NCI-H524 (cell line): ENCODE measurements around the gene RASGRP1.
A peak's percentile ranks its signal among the peaks of the same experiment; 100 is the strongest.

Experiments
- DNase-seq, 2 experiments: peaks; one replicate each; lab custom pipeline; 2025; lab: John Stamatoyannopoulos, UW

The RASGRP1 gene

DNA sequence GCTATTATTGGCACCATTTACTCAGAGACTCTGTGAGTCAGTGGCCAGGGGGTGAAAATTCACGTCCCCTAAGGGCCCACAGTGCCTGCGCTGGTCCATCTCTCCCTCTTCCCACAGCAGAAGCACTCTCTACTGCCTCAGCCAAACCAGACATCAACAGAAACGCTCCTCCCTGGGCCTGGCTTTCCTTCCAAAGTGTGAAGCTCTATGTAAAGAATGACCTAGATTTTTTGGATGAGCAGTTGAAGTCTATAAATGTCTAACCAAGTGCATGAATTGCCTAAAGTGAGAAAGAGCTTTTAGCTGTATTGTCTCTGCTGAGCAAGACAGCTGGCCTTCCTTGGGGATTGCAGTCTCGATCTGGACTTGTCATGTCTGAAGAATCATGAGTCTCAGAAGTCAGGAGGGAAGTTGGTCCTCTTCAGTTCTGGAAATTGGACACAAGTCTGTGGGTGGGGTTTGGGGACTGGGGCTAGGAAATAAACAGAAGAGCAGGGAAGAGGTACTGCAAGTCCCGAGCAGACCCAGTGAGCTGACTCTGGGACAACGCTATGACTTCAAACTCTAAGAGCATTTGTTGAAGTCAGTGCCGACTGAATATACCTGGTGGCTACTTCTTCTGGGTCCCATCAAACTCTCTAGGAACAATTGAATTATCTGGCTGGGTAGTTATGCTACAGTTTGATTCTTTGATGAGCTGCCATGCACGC is 29.0 kb downstream of the RASGRP1 start:
- DNase-seq, result no peak

DNA sequence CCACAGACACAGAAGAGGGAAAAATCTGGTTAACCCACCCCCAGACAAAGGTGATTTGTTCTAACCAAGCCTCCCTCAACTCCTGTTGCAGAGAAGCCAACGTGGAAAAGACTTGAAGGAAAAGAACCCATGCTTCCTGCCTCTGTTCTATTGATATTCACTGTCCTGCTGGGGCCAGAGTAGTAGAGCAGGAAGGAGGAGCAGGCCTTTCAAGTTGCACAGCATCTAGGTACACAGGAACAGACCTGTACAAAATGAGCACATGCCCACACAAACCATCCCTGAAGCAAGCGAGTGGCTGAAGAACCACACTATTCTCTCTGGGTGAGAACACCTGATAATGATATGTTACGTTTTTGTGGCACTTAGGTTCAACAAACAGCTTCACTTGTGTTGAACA is 29.9 kb downstream of the RASGRP1 start:
- no peak for DNase-seq

DNA sequence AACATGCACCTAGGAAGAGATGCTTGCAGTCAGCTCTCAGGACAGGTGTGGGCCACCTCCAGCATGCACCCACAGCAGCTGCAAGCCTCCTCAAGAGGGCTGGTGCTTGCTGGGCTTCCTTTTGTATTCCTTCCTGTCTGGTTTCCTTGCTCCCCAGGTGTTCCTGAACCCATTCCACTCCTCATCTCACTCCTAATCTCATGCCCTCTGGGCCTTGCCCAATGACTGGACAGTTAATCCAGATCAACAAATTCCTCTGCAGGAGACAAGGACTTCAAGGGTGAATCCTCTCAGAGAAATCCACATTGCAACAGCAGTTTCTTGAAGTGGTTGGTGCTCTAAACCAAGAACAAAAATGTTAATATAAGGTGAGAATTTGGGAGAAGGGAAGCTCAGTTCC is 30.7 kb downstream of the RASGRP1 start:
- DNase-seq, result no peak

DNA sequence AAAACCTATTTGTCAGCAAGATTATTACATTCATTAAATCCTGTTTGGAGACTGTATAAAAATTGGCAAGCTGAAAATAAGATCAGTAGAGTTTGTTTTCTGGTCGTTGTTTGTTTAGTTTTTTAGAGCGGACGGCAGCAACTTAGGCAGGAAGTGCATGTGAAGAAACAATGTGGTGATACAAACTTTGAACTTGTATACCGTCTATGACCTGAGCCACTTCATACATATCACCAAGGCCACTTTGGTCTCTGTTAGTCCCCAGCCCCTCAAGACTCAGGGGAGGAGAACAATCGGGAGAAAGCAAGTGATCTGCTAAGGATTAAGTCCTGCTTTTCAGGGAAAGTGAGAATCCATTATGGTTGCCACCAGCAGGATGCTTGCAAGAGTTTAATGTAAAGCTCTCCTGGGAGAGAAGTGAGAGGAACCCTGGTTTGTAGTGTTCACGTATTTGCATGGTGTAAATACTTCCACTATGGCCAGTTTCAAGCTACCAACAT is 31.1 kb downstream of the RASGRP1 start:
- DNase-seq, result no peak

GRCh38 chr15:38532728-38533127 is 31.9 kb downstream of the RASGRP1 start:
- DNase-seq, result no peak

DNA sequence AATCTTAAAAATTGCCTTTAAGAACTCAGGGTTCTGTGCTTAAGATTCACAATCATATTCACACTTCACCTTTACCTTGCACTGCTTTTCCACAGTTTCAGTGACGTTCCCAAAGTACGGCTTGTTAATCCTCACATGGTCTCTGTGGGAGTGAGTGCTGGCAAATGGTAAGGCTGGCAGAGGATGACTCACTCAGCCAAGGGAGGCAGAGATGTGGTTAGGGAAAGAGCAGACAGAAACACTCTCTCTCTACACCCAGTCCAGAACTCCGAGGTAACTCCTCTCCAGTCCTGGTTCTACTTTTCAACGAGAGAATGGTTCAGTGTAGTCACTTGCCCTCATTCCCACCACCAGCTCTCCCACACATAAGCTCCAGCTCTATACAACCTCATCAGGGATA is 33.1 kb downstream of the RASGRP1 start:
- DNase-seq, result no peak

DNA sequence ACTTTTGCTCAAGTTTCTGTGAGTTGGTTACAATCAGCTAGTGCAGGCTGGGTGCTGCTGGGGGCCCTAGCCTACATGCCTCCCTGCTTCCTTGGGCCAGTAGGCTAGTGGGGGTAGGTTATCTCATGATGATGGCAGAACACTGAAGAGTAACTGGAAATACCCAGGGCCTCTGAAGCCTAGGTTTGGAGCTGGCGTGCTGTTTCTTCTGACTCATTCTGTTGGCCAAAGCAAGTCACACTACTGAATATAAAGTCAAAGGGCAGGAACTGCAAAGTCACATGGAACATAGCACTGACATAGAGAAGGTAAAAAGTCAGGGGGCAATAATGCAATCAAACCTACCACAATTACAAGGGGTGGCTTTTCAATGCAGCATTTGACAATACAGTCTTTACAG is 34.5 kb downstream of the RASGRP1 start:
- DNase-seq, result no peak

- DNase-seq, result no peak
These were observed 36.3 kb downstream of the RASGRP1 start for GRCh38 chr15:38528294-38528693.

DNA sequence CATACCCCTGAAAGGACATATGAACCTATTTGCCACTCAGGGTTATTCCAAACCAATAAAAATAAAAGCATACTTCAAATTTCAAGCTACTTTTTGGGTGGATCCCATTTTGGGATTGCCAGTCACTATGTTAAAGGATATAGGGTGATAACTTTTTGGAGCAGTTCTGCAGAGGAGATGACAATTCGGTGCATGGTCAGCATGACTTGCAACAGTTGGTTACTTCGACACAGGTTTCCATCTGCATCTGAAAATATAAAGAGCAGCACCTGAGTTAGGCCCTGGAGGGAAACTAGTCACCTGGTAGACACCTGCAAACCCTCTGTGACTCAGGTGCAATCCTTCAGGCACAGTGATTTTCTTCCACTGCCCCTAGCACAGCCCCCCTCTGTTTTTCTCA is 38.5 kb downstream of the RASGRP1 start:
- DNase-seq, result no peak

- DNase-seq, result no peak
These were observed 39.1 kb downstream of the RASGRP1 start for GRCh38 chr15:38525489-38525888.

- DNase-seq, result no peak
These were observed 40.5 kb downstream of the RASGRP1 start for GRCh38 chr15:38524156-38524555.

- no peak for DNase-seq
These were observed 41.7 kb downstream of the RASGRP1 start for GRCh38 chr15:38522922-38523321.

DNA sequence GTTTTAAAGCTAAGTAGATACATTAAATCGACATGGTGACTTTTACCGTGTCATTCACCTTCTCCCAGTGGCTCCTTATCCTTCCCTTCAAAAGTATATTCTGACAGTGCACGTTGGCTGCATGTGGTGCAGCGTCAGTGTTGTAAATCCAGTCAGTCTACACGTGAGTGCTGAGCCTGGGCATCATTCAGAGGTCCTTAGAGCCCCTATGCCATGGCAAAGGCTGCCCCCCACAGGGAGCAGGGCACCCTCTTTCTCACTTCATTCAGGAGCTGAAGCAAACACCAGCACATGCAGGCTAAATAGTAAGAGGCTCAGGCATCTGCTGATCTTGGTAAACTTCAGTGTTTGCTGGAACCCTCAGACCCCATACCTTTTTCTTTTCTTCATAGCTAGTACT is 43.3 kb downstream of the RASGRP1 start:
- peak in 1 of 2 experiments; percentile 21 for DNase-seq

- DNase-seq, result no peak
These were observed 44.6 kb downstream of the RASGRP1 start for GRCh38 chr15:38520035-38520434.

- no peak for DNase-seq
These were observed 46.5 kb downstream of the RASGRP1 start for GRCh38 chr15:38518084-38518483.

DNA sequence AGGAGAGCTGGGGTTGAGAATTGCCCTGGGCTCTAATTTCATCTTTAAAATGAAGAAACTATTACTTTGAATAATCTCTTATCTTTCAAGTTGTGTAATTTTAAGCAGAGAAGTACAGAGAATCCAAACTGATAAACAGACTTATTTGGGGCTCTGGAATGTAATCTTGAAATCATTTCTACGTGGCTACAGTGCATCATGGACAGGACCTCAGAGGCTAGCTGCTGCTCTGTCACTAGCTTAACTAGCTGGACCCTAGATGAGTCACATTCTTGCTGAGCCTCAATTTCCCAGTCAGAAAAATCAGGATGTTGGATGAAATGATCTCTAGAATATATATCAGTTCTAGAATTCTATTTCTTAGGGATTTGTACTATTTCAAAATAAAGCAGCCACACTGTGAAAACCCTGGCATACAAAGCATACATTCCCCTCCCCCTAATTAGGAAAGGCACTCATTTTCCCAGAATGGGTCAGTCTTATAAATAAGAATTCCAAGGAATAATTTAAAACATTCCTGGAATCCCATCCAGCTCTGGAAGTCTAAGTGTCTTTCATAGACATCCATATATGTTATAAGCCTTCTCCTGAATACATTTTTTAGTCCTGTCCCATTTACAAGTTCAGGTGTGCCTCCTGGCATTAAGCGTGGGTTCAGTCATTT is 47.2 kb downstream of the RASGRP1 start:
- DNase-seq, result no peak

DNA sequence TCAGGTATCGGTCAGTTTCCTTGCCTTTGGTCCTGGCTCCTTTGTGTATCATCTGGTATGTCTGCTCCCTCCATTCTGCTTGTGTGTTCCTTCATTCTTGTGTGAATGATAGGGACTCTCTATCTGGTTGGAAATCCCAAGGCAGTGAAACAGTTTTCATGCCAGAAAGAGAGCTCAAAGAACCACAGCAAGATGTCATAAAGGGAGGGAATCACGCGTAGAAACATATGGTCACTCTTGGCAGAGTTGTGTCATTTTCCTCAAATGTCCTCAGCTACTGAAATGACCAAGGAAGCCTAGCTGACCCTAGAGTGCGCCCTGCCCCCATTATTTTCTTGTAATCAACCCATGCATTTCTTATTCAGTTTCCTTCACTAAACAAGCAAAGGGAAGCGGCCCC is 48.0 kb downstream of the RASGRP1 start:
- DNase-seq, result no peak

- no peak for DNase-seq
These were observed 50.0 kb downstream of the RASGRP1 start for GRCh38 chr15:38514601-38515000.

DNA sequence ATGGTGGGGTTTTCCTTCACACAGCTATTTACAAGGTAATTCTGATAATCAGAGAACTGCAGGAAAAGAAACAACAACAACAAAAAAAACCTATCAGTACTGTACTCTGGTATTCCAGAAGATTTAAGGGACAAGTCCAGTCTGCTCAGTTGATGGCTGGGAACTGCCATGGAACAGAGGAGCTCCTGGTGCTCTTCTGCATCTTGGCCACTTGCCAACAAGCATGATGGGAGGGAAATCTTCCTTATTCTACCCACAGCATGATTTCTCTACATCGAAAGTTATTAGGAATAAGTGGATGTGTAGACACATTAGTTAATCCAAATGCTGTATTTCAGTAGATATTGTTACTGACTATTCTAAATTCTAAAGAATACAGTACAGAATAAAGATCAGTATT is 51.7 kb downstream of the RASGRP1 start:
- no peak for DNase-seq

DNA sequence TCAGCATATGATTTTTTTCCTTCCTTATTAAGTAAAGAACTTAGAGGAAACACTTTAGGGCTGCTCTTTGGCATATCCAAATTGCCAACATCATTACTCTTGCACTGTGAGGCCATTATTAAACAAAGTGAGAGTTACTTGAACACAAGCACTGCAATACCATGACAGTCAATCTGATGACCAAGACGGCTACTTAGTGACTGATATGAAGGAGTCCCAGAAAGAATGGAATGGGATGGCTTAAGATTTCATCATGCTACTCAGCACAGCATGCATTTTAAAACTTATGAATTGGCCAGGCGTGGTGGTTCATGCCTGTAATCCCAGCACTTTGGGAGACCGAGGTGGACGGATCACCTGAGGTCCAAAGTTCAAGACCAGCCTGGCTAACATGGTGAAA is 55.5 kb downstream of the RASGRP1 start:
- no peak for DNase-seq

- DNase-seq, result no peak
These were observed 56.0 kb downstream of the RASGRP1 start for GRCh38 chr15:38508647-38509046.

DNA sequence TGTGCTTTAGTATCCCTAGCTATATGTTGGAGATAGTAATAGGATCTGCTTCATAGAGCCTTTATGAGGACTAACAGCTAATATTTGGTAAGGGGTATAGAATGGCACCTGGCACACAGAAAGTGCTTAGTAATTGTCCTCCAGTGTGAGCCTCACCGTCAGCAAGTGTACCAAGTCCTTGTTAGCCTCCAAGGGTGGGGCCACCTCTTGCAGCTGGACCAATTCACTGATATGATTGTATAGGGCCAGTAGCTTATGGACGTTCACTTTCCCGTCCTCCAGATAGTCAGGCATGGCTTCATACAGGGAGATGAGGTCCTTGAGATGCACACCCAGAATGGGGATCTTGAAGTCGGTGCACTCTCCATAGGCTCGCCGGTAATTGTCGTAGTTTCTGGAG is 57.0 kb downstream of the RASGRP1 start:
- DNase-seq, result no peak

DNA sequence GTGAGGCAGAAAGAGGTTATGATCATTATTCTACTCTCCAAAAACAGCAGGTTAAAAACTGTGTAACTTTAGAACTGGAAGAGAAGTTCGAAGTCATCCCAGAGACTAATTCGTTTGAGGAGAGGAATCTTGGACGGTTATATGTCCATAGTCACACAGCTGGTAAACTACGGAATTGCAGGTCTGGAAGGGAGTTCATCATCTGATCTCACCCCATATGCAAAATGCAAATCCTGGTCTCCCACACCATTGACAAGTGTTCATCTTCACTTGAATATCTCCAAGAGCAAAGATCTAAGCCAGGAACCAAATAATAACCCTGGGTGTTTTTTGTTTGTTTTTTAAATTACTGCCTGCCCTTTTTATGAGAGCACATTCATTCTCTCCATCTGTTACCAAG is 57.6 kb downstream of the RASGRP1 start:
- no peak for DNase-seq
